NCI-H2227 treated with DMSO at 0.1 percent for 48 hours (cell line): ENCODE results near the gene ANKDD1B.
"Not testable (repeated sequence)": the region's sequence is repeated elsewhere in the genome, so short reads cannot be mapped to it uniquely, and the experiment has no call there.

ENCODE experiments used
- DNase-seq: peaks from one replicate; lab custom pipeline; 2025; lab: John Stamatoyannopoulos, UW

ANKDD1B gene

DNA sequence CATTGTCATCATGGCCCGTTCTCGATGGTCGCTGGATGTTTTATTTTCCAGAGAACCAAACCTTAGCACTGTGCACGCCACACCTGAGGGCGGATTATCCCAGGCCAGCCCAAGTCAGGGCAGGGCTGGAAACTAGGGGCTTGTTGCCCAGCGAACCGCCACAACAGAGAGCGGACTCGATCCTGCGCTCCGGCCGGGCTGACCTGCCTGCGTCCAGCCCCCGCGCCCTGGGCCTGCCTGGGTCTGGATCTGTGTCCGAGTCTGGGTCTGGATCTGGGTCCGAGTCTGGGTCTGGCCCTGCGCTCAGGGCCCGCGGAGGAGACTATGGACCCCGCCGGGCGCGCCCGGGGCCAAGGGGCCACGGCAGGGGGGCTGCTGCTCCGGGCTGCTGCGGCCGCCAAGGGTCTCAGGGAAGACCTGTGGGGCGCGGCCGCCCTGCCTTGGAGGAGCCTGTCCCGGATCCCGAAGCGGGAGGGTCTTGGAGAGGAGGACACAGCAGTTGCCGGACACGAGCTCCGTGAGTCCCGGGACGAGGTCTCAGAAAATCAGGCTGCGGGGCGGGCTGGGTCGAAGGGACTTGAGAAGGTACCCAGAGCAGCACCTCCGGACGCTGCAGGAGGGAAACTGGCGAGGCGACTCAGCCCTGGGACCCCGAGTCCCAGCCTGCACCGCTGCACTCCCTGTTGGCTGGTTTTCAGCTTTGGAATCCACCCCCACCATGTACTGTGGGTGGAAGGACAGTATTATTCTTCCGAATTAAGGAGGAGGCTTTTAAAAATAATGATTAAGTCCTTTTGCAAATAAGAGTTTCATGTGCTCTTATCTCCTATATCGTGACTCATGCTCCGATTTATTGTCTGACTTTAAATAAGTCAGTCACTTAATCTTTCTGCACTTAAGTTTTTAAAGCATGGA lies at the start of gene ANKDD1B:
TSS of gene ANKDD1B (plus strand) at position 143 of the 915 bp plus-strand sequence. CDS start at position 325, 182 bp downstream.
- DNase-seq, result no peak

DNA sequence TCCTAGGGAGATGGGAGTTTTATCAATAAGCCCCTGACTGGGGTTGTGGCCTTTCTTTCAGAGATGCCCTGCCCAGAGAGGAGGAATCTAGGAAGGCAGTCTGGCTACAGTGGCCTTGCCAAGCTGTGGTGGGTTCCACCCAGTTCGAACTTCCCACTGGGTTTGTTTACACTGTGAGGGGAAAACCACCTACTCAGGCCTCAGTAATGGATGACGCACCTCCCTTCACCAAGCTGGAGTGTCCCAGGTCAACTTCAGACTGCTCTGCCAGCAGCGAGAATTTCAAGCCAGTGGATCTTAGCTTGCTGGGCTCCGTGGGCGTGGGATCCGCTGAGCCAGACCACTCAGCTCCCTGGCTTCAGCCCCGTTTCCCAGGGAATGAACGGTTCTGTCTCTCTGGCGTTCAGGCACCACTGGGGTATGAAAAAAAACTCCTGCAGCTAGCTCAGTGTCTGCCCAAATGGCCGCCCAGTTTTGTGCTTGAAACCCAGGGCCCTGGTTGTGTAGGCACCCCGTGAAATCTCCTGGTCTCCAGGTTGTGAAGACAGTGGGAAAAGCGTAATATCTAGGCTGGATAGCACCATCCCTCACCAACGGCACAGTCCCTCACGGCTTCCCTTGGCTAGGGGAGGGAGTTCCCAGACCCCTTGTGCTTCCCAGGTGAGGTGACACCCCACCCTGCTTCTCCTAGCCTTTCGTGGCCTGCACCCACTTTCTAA lies 45.1 kb upstream of the ANKDD1B start:
- not testable (repeated sequence) for DNase-seq

- DNase-seq, result no peak
These were observed 44.4 kb upstream of the ANKDD1B start for GRCh38 chr5:75566710-75567309.

- no peak for DNase-seq
These were observed 43.5 kb upstream of the ANKDD1B start for GRCh38 chr5:75567710-75568109.

GRCh38 chr5:75568202-75568601 lies 43.1 kb upstream of the ANKDD1B start:
- no peak for DNase-seq

DNA sequence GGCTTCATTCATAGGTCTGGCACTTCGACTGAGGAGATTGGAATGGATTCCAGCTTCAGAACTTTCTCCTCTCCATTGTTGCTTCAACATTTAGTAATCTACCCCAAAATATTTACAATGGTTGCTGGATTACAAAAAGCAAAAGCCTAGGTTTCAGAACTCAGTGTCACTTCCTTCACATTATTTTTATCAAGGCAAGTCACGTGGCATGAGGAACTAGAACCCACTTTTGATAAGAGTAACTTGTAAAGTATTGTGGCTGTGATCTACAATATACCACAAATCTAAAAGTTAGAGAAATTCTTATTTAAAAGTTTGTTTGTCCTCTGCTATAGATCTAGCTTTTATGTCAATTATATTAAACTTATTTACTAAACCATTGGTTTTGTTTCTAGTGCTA lies 39.7 kb upstream of the ANKDD1B start:
- DNase-seq, result no peak

GRCh38 chr5:75574791-75575190 lies 36.5 kb upstream of the ANKDD1B start:
- DNase-seq, result no peak

DNA sequence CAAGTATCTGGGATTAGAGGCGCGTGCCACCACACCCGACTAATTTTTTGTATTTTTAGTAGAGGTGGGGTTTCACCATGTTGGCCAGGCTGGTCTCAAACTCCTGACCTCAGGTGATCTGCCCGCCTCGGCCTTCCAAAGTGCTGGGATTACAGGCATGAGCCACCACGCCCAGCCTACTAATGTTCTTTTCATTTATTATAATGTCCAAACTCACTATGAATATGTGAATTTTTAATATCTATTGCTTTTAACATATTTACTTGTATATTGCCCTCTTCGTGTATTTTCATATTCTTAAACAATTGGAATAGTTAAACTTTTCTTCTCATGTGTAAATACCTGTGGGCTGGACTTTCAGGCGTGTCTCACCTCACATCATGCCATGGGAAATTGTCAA lies 33.0 kb upstream of the ANKDD1B start:
- not testable (repeated sequence) for DNase-seq

DNA sequence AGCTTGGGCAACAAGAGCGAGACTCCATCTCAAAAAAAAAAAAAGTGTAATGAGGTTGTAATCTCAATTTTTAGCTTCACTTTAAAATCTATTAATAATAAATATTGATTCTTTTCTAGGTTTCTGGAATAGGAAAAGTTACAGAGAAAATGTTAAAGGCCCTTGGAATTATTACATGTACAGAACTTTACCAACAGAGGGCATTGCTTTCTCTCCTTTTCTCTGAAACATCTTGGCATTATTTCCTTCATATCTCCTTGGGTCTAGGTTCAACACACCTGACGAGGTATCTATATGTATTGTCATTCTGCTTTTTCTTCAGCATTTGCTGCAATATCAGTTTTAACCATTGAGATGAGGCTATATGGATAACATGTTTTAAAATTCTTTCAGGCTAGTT lies 26.6 kb upstream of the ANKDD1B start:
- no peak for DNase-seq

GRCh38 chr5:75588666-75589065 lies 22.6 kb upstream of the ANKDD1B start:
- DNase-seq, result no peak

DNA sequence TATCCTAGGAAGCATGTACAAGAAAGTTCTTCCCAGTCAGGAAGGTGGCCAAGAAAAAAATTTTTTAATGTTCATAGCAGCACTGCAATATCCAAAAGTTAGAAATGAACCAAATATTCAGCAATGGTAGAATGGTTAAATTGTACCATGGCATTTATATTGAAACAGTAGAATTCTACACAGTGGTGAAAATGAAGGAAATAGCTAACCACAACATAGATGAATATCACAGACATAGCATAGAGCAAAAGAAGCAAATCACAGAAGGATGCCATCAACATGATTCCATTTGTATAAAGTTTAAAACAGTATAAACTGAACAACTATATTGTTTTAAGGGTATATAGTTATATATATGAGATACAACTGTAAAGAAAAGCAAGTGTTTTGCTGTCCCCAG lies 10.7 kb upstream of the ANKDD1B start:
- no peak for DNase-seq

GRCh38 chr5:75601567-75601966 lies 9.7 kb upstream of the ANKDD1B start:
- no peak for DNase-seq

DNA sequence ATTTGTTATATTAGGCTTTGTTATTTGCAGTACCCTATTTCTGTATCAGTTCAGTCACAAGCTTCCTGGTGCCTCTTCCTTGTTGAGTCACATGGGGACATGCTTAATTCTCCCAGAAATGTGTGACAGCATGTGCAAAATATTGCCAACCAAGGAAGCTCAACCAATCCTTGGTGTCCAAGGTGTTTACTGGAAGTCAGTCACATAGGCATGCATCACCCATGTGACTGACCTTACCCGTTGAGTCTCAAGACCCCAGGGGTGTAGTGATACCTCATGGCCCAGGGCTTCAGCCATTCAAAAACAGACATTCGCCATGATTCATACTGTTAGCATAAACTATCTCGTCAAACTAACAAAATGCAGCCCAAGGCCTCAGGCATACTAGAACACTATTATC lies 9.3 kb upstream of the ANKDD1B start:
- no peak for DNase-seq

DNA sequence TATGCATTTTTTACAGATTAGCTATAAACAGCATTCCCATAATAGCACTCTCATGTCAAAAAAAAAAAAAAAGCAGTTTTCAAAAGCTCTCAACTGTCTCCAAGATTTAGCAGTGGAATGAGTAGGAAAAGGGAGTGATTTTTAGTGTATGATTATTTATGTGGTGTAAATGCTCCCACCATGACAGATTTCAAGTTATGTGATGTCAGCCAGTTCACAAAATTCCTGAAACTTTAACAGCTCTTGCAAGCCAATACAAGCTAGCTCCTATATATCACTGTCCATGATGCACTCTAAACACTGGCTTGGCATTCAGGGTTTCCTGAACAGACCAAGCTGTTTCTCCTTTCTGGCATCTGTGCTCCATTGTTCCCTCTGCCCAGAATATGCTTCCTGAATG lies 7.9 kb upstream of the ANKDD1B start:
- DNase-seq, result no peak

- DNase-seq, result no peak
These were observed 7.4 kb upstream of the ANKDD1B start for GRCh38 chr5:75603821-75604220.

DNA sequence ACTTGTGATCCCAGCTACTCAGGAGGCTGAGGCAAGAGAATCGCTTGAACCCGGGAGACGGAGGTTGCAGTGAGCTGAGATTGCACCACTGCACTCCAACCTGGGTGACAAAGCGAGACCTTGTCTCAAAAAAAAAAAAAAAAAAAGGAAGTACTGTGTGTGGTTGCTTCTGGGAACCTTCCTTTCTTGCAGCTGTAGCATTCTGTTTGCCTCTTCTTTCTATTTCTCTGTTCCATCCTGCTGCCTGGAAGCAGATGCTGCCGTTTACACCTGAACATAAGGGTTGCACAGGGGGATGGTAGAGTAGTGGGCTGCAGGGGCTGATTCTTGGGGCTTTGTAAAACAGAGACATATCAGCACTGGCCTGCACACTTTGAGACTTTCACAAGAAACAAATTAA lies 3.9 kb upstream of the ANKDD1B start:
- DNase-seq, result not testable (repeated sequence)

DNA sequence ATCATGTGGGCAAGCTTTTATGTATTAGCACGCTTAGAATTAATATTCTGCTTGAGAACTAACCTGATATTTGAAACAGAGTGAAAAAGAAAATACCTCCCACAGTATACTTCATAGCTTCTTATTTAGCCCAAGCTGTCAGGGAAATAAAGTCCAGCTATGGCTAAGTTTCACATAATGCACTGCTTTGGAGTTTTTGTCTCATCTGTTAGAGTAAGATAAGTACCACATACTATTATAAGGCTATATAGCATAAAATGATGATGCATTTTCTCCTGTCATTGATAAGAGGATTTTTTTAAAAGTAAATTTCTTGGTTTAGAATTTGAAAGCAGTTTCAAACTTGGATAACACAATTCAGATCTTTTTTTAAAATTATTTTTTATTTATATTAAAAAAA lies 2.4 kb upstream of the ANKDD1B start:
- DNase-seq, result no peak

DNA sequence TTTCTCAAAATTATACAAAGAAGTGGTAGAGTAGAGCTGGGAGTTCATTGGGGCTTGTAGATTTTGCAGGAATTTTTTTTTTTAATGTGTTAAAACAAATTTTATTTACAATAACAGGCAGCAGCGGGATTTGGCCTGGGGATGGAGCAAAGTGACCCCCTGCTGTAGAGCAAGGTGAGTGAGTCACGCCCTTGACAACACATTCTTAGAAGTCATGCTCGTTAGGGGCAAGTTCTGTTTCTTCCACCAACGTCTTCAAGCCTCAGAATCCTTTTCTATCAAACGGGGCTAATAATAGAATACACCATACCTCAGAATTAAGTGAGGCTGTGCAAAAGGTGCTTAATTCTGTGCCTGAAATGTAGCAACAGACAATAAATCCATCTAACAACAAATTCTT lies 1.1 kb upstream of the ANKDD1B start:
- no peak for DNase-seq

DNA sequence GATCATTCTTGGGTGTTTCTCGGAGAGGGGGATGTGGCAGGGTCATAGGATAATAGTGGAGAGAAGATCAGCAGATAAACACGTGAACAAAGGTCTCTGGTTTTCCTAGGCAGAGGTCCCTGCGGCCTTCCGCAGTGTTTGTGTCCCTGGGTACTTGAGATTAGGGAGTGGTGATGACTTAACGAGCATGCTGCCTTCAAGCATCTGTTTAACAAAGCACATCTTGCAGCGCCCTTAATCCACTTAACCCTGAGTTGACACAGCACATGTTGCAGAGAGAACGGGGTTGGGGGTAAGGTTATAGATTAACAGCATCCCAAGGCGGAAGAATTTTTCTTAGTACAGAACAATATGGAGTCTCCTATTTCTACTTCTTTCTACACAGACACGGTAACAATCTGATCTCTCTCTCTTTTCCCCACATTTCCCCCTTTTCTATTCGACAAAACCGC lies 368 bp upstream of the ANKDD1B start:
- not testable (repeated sequence) for DNase-seq

DNA sequence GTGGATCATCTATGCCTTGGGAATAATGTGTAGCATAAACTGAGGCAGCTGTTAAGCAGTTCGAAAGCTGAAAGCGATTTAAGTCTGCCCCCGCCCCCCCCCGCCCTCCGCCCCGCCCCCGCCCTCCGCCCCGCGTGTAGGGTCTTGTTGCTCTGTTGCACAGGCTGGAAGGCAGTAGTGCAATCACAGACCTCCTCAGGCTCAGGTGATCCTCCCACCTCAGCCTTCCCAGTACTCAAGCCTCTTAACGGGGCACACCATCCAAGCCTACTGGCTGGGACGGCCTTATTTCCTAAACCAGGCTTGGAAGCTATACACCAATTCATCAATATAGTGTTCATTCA lies 945 bp downstream of the ANKDD1B start:
- DNase-seq, result no peak

- DNase-seq, result no peak
These were observed 1.6 kb downstream of the ANKDD1B start for GRCh38 chr5:75612901-75613300.

DNA sequence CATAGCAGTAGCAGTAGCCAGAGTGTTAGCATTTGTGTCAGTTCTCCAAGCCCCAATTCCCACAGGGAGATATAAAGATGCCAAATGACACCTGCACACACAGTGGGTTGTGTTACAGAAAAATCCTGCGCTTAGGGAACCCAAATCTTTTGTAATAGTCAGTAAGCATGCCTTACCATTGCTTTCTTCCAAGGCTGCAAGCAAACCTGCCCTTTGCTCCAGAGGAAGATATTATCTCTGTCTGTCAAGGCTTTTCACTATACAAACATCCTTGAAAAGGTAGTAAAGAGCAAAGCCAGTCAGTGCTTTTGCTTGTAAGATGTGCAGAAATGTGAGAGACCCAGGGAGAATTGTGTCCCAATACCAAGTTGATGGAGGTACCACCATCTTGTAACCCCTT lies 2.9 kb downstream of the ANKDD1B start:
- no peak for DNase-seq

GRCh38 chr5:75616371-75616881 lies 5.2 kb downstream of the ANKDD1B start:
- no peak for DNase-seq
